Neural cell (in vitro differentiated cells): ENCODE data around the gene MXRA7. TPM values are rescaled to one million over a fixed set of nuclear protein-coding genes. Genes with fewer than 3 reads are reported as not detected.
A peak's percentile ranks its signal among the peaks of the same experiment; 100 is the strongest.

ENCODE experiments used
- H2AFZ ChIP-seq: fragments of 200-600, 300-800 bp; sonication (generic), shearing (Covaris generic); 2 replicates; pipeline ENCODE4 v1.6.0; 2014; ENCODE audit warnings: low read depth, mild to moderate bottlenecking, antibody characterized with exemption, low read length, moderate library complexity
- H3F3A ChIP-seq: fragments of 200-600 bp; shearing (Covaris generic); 2 replicates; pipeline ENCODE4 v1.6.1; 2016; ENCODE audit warnings: mild to moderate bottlenecking, moderate library complexity, mixed read lengths, antibody characterized with exemption, low read length; ENCODE audit not compliant: insufficient read depth, poor library complexity, severe bottlenecking
- H3K27ac ChIP-seq: fragments of 200-600, 300-800 bp; sonication (generic), shearing (Covaris generic); 2 replicates; pipeline ENCODE4 v1.5.1; 2014; ENCODE audit warnings: mild to moderate bottlenecking, low read length, moderate library complexity
- H3K27me3 ChIP-seq: fragments of 300-800, 200-600 bp; sonication (generic), shearing (Covaris generic); 2 replicates; pipeline ENCODE4 v1.6.0; 2014; ENCODE audit warnings: mild to moderate bottlenecking, low read depth, low read length, moderate library complexity; ENCODE audit not compliant: insufficient read depth
- H3K36me3 ChIP-seq: fragments of 300-800, 200-600 bp; sonication (generic), shearing (Covaris generic); 2 replicates; pipeline ENCODE4 v1.5.1; 2014; ENCODE audit warnings: mild to moderate bottlenecking, antibody characterized with exemption, low read length, moderate library complexity; ENCODE audit not compliant: insufficient read depth
- H3K4me2 ChIP-seq: fragments of 300-800, 200-600 bp; sonication (generic), shearing (Covaris generic); 2 replicates; pipeline ENCODE4 v1.6.0; 2014; ENCODE audit warnings: mild to moderate bottlenecking, low read length
- H3K4me3 ChIP-seq: fragments of 300-800, 200-600 bp; sonication (generic), shearing (Covaris generic); 2 replicates; pipeline ENCODE4 v1.5.1; 2014; ENCODE audit warnings: mild to moderate bottlenecking, low read length, moderate library complexity
- H3K79me2 ChIP-seq: fragments of 200-600 bp; shearing (Covaris generic); replicated peaks from 2 replicates; pipeline ENCODE4 v1.6.0; 2014; ENCODE audit warnings: mild to moderate bottlenecking, low read length, moderate library complexity; ENCODE audit not compliant: insufficient read depth
- H3K9ac ChIP-seq: fragments of 300-800, 200-600 bp; sonication (generic), shearing (Covaris generic); 2 replicates; pipeline ENCODE4 v1.6.1; 2016; ENCODE audit warnings: mild to moderate bottlenecking, low read length, mixed read lengths
- H3K9me2 ChIP-seq: fragments of 200-600 bp; shearing (Covaris generic); 2 replicates; pipeline ENCODE4 v1.6.1; 2016; ENCODE audit warnings: mild to moderate bottlenecking, low read length, mixed read lengths; ENCODE audit not compliant: insufficient read depth
- H3K9me3 ChIP-seq: fragments of 200-600, 300-800 bp; sonication (generic), shearing (Covaris generic); 2 replicates; pipeline ENCODE4 v1.6.1; 2016; ENCODE audit warnings: mild to moderate bottlenecking, mixed run types, low read length, moderate library complexity, mixed read lengths
- H4K20me1 ChIP-seq: fragments of 200-600 bp; shearing (Covaris generic); 2 replicates; pipeline ENCODE4 v1.6.1; 2016; ENCODE audit warnings: mild to moderate bottlenecking, mixed run types; ENCODE audit not compliant: insufficient read depth
- CTCF ChIP-seq: fragments of 450-650 bp; IDR thresholded peaks from 2 replicates; pipeline ENCODE4 v1.5.1; 2014; ENCODE audit warnings: antibody characterized with exemption, mild to moderate bottlenecking, moderate library complexity; ENCODE audit not compliant: poor library complexity, severe bottlenecking
- EP300 ChIP-seq: fragments of 450-650 bp; conservative IDR thresholded peaks from 2 replicates; pipeline ENCODE4 v1.6.1; 2014; ENCODE audit warnings: antibody characterized with exemption, mild to moderate bottlenecking, moderate library complexity; ENCODE audit not compliant: poor library complexity, severe bottlenecking
- EZH2 ChIP-seq: fragments of 200-600, 300-800 bp; shearing (Covaris generic), sonication (generic); IDR thresholded peaks from 2 replicates; pipeline ENCODE4 v1.6.1; 2014; ENCODE audit warnings: antibody characterized with exemption, low read length, borderline replicate concordance, mild to moderate bottlenecking; ENCODE audit not compliant: insufficient read depth, poor library complexity, severe bottlenecking
- MXI1 ChIP-seq: fragments of 450-650 bp; conservative IDR thresholded peaks from 2 replicates; pipeline ENCODE4 v1.6.1; 2014; ENCODE audit warnings: antibody characterized with exemption, mild to moderate bottlenecking; ENCODE audit not compliant: poor library complexity, severe bottlenecking
- POLR2AphosphoS5 ChIP-seq: IDR thresholded peaks from 2 replicates; pipeline ENCODE4 v1.6.1; 2012
- RAD21 ChIP-seq: fragments of 450-650 bp; conservative IDR thresholded peaks from 2 replicates; pipeline ENCODE4 v1.6.1; 2014; ENCODE audit warnings: antibody characterized with exemption, mild to moderate bottlenecking, moderate library complexity
- REST ChIP-seq: IDR thresholded peaks from 2 replicates; pipeline ENCODE4 v1.6.1; 2012; ENCODE audit warnings: borderline replicate concordance
- SMC3 ChIP-seq: fragments of 450-650 bp; conservative IDR thresholded peaks from 2 replicates; pipeline ENCODE4 v1.6.1; 2014; ENCODE audit warnings: antibody characterized with exemption, mild to moderate bottlenecking, moderate library complexity; ENCODE audit not compliant: poor library complexity
- TAF1 ChIP-seq: IDR thresholded peaks from 2 replicates; pipeline ENCODE4 v1.6.1; 2012; ENCODE audit warnings: low read depth
- polyA plus RNA-seq: library from polyadenylated mRNA; depleted of rRNA; stranded (reverse); fragments of >200 nt; gene quantifications from 2 replicates; pipeline ENCODE4 v1.2.3, GENCODE V29; 2014

Gene MXRA7
- polyA plus RNA-seq, 1 donor from 2014 or later, result 143 TPM

- Histone ChIP-seq H4K20me1 (no peaks in the 10 kb centered on the region), H3K4me3 (peak overlapping the region; percentile 100), H3F3A (no peaks in the 10 kb centered on the region), H3K79me2 (peaks cover 24% of the 10 kb centered on the region), H3K9me3 (no peaks in the 10 kb centered on the region), H3K36me3 (no peaks in the 10 kb centered on the region), H2AFZ (no peak overlapping the region), H3K9ac (peak overlapping the region; percentile 97), H3K9me2 (no peaks in the 10 kb centered on the region), H3K4me2 (peak overlapping the region; percentile 98), H3K27ac (peak overlapping the region; percentile 95), H3K27me3 (no peaks in the 10 kb centered on the region)
- TF ChIP-seq EZH2 (no peak), SMC3 (no peak)
Observed at GRCh38 chr17:76727745-76728456, 17.1 kb upstream of the MXRA7 start.

DNA sequence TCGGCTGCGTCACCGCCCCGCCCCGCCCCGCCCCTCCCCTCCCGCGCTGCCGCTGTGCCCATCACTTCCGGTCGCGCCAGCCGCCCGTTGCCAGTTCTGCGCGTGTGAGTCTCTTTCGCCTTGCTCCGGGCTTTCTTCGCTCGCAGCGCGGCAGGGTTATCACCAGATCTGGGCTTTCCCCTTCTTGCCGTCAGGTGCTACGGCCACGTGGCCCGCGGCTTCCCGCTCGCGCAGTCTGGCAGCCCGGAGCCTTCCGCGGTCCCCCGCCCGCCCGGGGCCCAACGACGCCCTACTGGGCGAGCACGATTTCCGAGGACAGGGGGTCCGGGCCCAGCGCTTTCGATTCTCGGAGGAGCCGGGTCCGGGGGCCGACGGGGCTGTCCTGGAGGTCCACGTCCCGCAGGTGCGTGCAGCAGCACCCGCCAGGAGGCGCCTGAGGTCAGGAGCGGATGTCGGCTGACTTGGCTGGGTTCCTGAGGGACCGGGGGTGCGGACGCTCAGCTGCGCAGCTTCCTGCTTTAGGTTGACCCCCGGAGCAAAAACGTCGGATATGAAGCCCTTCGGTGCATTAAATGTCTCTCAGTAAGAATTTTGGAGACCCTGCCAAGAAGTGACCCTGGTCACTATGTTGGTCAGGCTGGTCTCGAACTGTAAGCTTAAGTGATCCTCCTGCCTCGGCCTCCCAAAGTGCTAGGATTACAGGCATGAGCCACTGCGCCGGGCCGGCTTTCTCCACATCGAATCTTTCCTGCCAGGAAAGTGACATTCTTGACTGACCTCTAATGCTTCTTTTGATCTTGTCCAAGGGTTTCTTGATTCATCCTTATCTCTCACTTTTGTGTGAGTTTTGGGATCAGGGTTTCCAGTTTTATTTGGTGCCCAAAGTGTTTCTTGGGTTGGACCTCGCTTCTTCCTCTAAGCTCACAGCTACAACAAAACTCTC is 16.3 kb upstream of the MXRA7 start, which contains the start of gene METTL23:
Gene METTL23, plus strand, starts transcription at position 64 of the 943 bp plus-strand sequence. CDS start 2,872 bp downstream, outside the sequence.
- Histone ChIP-seq H3K9me3 (no peaks in the 10 kb centered on the region), H3K79me2 (peaks cover 24% of the 10 kb centered on the region), H3K4me2 (peak within 1 kb of the TSS; percentile 98), H3F3A (no peaks in the 10 kb centered on the region), H4K20me1 (no peaks in the 10 kb centered on the region), H3K27ac (peak within 1 kb of the TSS; percentile 95), H3K4me3 (peak within 1 kb of the TSS; percentile 100), H3K9ac (peak within 1 kb of the TSS; percentile 97), H3K36me3 (no peaks in the 10 kb centered on the region), H2AFZ (peak within 1 kb of the TSS; percentile 65), H3K27me3 (no peaks in the 10 kb centered on the region), H3K9me2 (no peaks in the 10 kb centered on the region)
- TF ChIP-seq REST (peak; percentile 15), POLR2AphosphoS5 (peak; percentile 85), RAD21 (peak; percentile 68), EP300 (no peak), EZH2 (no peak), CTCF (peak; percentile 85), SMC3 (peak; percentile 84), TAF1 (peak; percentile 35), MXI1 (peak; percentile 95)
